OCI-LY3 (cell line): ENCODE results near the gene PRDM16.

Source experiments
- H2AFZ ChIP-seq: fragments of 200-600, 300-600 bp; shearing (Covaris generic); 2 replicates; pipeline ENCODE4 v1.6.0; 2014; ENCODE audit warnings: antibody characterized with exemption, low read depth, low read length
- H3K27ac ChIP-seq: fragments of 200-600, 300-600 bp; sonication (generic); 2 replicates; pipeline ENCODE4 v1.5.1; 2014; ENCODE audit warnings: mild to moderate bottlenecking, low read length, moderate library complexity, mixed read lengths
- H3K27me3 ChIP-seq: fragments of 200-600, 300-600 bp; sonication (generic); 2 replicates; pipeline ENCODE4 v1.6.1; 2014; ENCODE audit warnings: low read depth, low read length, mixed read lengths
- H3K36me3 ChIP-seq: fragments of 200-600, 300-600 bp; sonication (generic); replicated peaks from 2 replicates; pipeline ENCODE3; 2014; ENCODE audit warnings: low read depth, low read length, mixed read lengths
- H3K4me1 ChIP-seq: fragments of 300-600, 200-600 bp; sonication (generic); 2 replicates; pipeline ENCODE4 v1.6.1; 2014; ENCODE audit warnings: low read length, mixed read lengths
- H3K4me2 ChIP-seq: fragments of 200-600, 300-600 bp; sonication (generic); 2 replicates; pipeline ENCODE4 v1.6.1; 2014; ENCODE audit warnings: low read length, mixed read lengths
- H3K4me3 ChIP-seq: fragments of 300-600, 200-600 bp; sonication (generic); 2 replicates; pipeline ENCODE4 v1.5.1; 2014; ENCODE audit warnings: antibody characterized with exemption, mild to moderate bottlenecking, low read length, moderate library complexity
- H3K79me2 ChIP-seq: fragments of 300-600, 200-600 bp; shearing (Covaris generic); 2 replicates; pipeline ENCODE4 v1.6.1; 2014; ENCODE audit warnings: mild to moderate bottlenecking, low read length, mixed read lengths
- H3K9ac ChIP-seq: fragments of 300-600, 200-600 bp; shearing (Covaris generic); 2 replicates; pipeline ENCODE4 v1.6.0; 2014; ENCODE audit warnings: mild to moderate bottlenecking, low read length, moderate library complexity
- H3K9me3 ChIP-seq: fragments of 200-600, 300-600 bp; shearing (Covaris generic); 2 replicates; pipeline ENCODE4 v1.6.1; 2014; ENCODE audit warnings: low read length, mixed read lengths; ENCODE audit not compliant: insufficient read depth
- H4K20me1 ChIP-seq: fragments of 200-600, 300-600 bp; sonication (generic); 2 replicates; pipeline ENCODE4 v1.6.1; 2016; ENCODE audit warnings: low read length, mixed read lengths; ENCODE audit not compliant: insufficient read depth
- EZH2phosphoT487 ChIP-seq: fragments of 200-600 bp; shearing (Covaris generic); IDR thresholded peaks from 2 replicates; pipeline ENCODE4 v1.6.1; 2018; ENCODE audit warnings: antibody characterized with exemption, mixed run types, low read depth
- TF ChIP-seq, protein P1 (sequence below): fragments of 200-600, 300-600 bp; sonication (generic); IDR thresholded peaks from 2 replicates; pipeline ENCODE4 v1.5.1; 2014; ENCODE audit warnings: antibody characterized with exemption, low read length, low read depth

PRDM16 gene

GRCh38 chr1:3160647-3161145 is 91.7 kb downstream of the PRDM16 start:
- no peaks in the 10 kb centered on the region for H3K27me3 ChIP-seq

GRCh38 chr1:3161176-3161840 is 92.3 kb downstream of the PRDM16 start:
- Histone ChIP-seq H3K9ac (no peak overlapping the region), H3K4me2 (no peak overlapping the region), H3K36me3 (no peaks in the 10 kb centered on the region), H3K4me1 (no peaks in the 10 kb centered on the region), H2AFZ (no peak overlapping the region), H3K4me3 (no peak overlapping the region), H3K9me3 (no peaks in the 10 kb centered on the region), H3K79me2 (no peaks in the 10 kb centered on the region), H4K20me1 (no peaks in the 10 kb centered on the region), H3K27ac (no peak overlapping the region), H3K27me3 (no peaks in the 10 kb centered on the region)
- TF ChIP-seq, protein P1, sequence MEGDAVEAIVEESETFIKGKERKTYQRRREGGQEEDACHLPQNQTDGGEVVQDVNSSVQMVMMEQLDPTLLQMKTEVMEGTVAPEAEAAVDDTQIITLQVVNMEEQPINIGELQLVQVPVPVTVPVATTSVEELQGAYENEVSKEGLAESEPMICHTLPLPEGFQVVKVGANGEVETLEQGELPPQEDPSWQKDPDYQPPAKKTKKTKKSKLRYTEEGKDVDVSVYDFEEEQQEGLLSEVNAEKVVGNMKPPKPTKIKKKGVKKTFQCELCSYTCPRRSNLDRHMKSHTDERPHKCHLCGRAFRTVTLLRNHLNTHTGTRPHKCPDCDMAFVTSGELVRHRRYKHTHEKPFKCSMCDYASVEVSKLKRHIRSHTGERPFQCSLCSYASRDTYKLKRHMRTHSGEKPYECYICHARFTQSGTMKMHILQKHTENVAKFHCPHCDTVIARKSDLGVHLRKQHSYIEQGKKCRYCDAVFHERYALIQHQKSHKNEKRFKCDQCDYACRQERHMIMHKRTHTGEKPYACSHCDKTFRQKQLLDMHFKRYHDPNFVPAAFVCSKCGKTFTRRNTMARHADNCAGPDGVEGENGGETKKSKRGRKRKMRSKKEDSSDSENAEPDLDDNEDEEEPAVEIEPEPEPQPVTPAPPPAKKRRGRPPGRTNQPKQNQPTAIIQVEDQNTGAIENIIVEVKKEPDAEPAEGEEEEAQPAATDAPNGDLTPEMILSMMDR, result no peak
- TF ChIP-seq EZH2phosphoT487, result no peak

More at GRCh38 chr1:3160647-3161145, 91.7 kb downstream of the PRDM16 start:
- Histone ChIP-seq H2AFZ (no peak overlapping the region), H3K9me3 (no peaks in the 10 kb centered on the region), H3K4me1 (no peaks in the 10 kb centered on the region), H3K79me2 (no peaks in the 10 kb centered on the region), H3K4me3 (no peak overlapping the region), H4K20me1 (no peaks in the 10 kb centered on the region), H3K27ac (no peak overlapping the region), H3K4me2 (no peak overlapping the region), H3K36me3 (no peaks in the 10 kb centered on the region), H3K9ac (no peak overlapping the region)
- TF ChIP-seq, protein P1, result no peak
- no peak for TF ChIP-seq EZH2phosphoT487

DNA sequence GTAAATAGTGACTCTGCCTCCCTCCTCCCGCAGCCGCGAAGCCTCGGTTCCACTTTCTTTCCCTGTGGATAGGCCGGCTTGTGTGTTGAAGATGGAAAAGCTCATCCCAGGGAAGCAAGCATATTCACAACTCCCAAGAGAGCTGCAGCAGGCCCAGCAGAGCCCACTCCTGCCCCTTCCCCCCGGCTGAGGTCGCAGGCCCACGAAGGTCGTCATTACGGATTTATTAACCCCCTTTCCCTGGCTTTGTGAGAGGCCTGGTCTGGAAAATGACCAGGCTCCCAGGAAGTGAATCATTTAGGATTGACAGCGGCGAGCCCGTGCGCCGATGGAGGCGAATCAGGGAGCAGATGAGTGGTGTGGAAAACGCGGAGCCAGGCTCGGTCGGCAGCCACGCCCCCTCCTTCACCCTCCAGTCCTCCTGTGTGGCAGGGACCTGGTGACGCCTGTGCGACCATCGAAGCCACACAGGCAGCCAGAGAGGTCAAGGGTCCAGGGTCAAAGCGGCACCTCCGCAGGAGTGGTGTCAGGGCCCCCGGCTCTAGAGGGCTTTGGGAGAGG is 93.4 kb downstream of the PRDM16 start:
- no peaks in the 10 kb centered on the region for H3K36me3 ChIP-seq
- H3K9me3 ChIP-seq, result no peaks in the 10 kb centered on the region
- no peak overlapping the region for H2AFZ ChIP-seq
- H3K4me2 ChIP-seq, result no peak overlapping the region
- no peak overlapping the region for H3K4me3 ChIP-seq
- TF ChIP-seq, protein P1, result no peak
- TF ChIP-seq EZH2phosphoT487, result no peak
- no peaks in the 10 kb centered on the region for H3K27me3 ChIP-seq
- no peaks in the 10 kb centered on the region for H3K79me2 ChIP-seq
- H4K20me1 ChIP-seq, result no peaks in the 10 kb centered on the region
- no peaks in the 10 kb centered on the region for H3K4me1 ChIP-seq
- H3K9ac ChIP-seq, result no peak overlapping the region
- H3K27ac ChIP-seq, result no peak overlapping the region

DNA sequence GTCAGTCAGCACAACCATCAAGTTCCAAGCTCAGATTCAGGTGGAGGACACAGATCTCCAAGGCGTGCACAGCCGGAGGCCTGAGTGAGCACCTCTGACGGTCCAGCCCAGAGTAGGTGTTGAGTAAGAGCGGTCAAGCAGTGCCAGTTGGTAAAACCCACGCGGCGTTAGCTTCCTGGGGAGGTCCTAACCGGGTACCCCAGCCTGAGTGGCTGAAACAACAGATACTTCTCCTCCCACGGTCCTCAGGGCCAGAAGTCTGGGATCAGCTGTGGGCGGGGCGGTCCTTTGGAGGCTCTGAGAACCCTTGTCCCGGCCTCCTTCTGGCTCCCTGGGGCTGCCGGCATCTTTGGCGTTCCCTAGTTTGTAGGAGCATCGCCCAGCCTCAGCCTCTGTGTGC is 94.4 kb downstream of the PRDM16 start:
- TF ChIP-seq, protein P1, result no peak
- no peak for TF ChIP-seq EZH2phosphoT487
- H3K4me3 ChIP-seq, result no peak overlapping the region
- H3K27ac ChIP-seq, result no peak overlapping the region
- no peak overlapping the region for H3K9ac ChIP-seq
- H3K36me3 ChIP-seq, result no peaks in the 10 kb centered on the region
- no peaks in the 10 kb centered on the region for H3K27me3 ChIP-seq
- no peak overlapping the region for H3K4me2 ChIP-seq
- H3K4me1 ChIP-seq, result no peaks in the 10 kb centered on the region
- no peaks in the 10 kb centered on the region for H4K20me1 ChIP-seq
- no peaks in the 10 kb centered on the region for H3K79me2 ChIP-seq
- H3K9me3 ChIP-seq, result no peaks in the 10 kb centered on the region
- no peak overlapping the region for H2AFZ ChIP-seq
